ENCODE measurements around the gene ULK4. TPM values are rescaled to one million over a fixed set of nuclear protein-coding genes. Genes with fewer than 3 reads are reported as not detected.
"Not testable (repeated sequence)": the region's sequence is repeated elsewhere in the genome, so short reads cannot be mapped to it uniquely, and the experiment has no call there.

The ULK4 gene
- total RNA-seq, 1 donor from 2014 or later = 18.4 TPM

DNA sequence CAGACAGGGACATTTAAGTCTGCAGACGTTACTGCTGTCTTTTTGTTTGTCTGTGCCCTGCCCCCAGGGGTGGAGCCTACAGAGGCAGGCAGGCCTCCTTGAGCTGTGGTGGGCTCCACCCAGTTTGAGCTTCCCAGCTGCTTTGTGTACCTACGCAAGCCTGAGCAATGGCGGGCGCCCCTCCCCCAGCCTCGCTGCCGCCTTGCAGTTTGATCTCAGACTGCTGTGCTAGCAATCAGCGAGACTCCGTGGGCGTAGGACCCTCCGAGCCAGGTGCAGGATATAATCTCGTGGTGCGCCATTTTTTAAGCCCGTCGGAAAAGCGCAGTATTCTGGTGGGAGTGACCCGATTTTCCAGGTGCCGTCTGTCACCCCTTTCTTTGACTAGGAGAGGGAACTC lies 314.2 kb downstream of the ULK4 start:
- DNase-seq (ENCODE audit: low spot score) = not testable (repeated sequence)

- DNase-seq (ENCODE audit: low spot score) = no peak
Observed at GRCh38 chr3:41640076-41640475, 321.8 kb downstream of the ULK4 start.

DNA sequence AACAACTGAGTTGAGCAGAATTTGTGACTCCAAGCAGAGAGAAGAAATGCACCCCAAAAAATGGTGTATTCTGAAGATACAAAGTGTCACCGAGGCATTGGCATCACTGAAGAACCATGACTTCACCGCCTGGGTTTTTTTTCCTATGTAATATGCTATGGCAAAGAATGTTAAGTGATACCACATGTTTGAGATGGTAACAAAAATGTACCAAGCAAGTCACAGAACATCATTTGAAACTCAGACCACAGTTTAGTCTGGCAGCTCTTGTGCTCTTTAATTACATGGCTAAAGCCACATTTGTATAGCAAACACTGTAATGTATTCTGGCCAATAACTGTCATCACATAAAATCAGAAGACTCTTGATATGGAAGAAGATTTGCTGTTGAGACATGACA lies 323.5 kb downstream of the ULK4 start:
- DNase-seq (ENCODE audit: low spot score) = no peak

DNA sequence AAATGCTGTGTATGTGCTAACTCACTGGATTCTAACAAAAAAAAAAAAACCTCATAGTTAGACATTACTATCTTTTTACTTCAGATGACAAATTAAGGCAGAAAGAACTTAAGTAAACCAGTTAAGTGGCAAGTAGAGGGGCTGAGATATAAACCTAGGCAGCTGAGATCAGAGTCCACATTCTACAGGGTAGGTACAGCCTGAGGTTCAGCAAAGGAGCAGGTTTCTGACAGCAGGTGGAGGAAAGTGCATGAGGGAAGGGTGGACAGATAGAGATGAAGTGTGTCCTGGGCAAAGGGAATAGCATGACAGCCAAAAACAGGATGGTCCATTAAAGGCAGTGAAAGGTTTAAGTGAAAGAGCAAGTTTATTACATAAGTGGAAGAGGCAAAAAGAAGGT lies 329.2 kb downstream of the ULK4 start:
- no peak for DNase-seq (ENCODE audit: low spot score)

GRCh38 chr3:41630708-41631107 lies 331.2 kb downstream of the ULK4 start:
- no peak for DNase-seq (ENCODE audit: low spot score)

- no peak for DNase-seq (ENCODE audit: low spot score)
Observed at GRCh38 chr3:41629986-41630385, 331.9 kb downstream of the ULK4 start.

- no peak for DNase-seq (ENCODE audit: low spot score)
Observed at GRCh38 chr3:41629072-41629471, 332.8 kb downstream of the ULK4 start.

GRCh38 chr3:41627477-41628087 lies 334.3 kb downstream of the ULK4 start:
- DNase-seq (ENCODE audit: low spot score) = no peak

- no peak for DNase-seq (ENCODE audit: low spot score)
Observed at GRCh38 chr3:41612853-41613252, 349.1 kb downstream of the ULK4 start.

GRCh38 chr3:41611008-41611407 lies 350.9 kb downstream of the ULK4 start:
- no peak for DNase-seq (ENCODE audit: low spot score)

- no peak for DNase-seq (ENCODE audit: low spot score)
Observed at GRCh38 chr3:41608347-41608746, 353.6 kb downstream of the ULK4 start.

DNA sequence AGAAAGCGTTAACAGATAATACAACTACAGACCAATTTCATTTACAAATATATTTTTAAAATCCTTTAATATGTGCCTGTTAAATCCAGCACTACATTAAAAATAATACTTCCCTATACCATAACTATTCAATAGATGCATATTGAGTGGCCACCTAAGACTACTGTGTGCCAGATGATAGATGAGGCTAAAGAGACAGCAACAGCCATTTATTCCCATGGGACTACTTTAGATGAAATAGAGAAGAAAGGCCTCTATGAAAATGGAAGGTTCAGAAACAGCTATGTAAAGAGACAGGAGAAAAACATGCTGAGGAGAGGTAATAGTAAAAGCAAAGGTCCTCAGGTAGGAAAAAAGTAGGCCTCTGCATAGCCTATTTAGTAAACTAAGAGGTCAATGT lies 358.1 kb downstream of the ULK4 start:
- DNase-seq (ENCODE audit: low spot score) = no peak

DNA sequence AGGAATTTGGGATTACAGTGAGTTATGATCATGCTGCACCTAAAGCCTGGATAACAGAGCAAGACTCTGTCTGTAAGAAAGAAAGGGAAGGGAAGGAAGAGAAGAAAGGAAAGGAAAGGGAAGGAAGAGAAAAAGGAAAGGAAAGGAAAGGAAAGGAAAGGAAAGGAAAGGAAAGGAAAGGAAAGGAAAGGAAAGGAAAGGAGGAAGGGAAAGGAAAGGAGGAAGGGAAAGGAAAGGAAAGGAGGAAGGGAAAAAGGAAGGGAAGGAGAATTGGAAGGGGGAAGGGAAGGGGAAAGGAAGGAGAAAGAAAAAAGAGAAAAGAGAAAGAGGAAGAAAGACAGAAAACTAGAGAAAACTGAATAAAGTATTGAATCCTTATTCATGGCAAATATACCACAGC lies 359.8 kb downstream of the ULK4 start:
- DNase-seq (ENCODE audit: low spot score) = no peak

DNA sequence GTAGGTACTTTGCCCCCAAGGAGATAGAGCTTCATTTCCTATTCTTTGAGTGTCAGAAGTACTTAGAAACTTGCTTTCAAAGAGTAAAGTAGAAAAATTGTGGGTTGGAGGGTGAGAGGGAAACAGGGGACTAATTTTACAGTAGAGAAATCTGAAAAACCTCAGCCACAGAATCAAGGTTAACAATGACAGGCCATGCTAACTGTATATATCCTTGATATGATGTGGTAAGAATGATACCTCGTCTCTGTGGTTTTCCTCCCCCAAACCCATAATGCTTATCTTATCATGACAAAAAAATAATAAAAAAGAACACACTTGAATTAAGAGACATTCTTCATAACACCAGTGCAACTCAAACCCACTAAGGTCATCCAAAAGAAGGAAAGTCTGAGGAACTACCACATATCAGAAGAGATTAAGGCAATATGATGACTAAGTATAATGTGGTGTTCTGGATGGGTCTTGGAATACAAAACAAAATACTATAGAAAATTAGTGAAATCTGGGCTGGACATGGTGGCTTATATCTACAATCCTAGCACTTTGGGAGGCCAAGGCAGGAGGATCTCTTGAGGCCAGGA lies 360.4 kb downstream of the ULK4 start:
- DNase-seq (ENCODE audit: low spot score) = no peak

DNA sequence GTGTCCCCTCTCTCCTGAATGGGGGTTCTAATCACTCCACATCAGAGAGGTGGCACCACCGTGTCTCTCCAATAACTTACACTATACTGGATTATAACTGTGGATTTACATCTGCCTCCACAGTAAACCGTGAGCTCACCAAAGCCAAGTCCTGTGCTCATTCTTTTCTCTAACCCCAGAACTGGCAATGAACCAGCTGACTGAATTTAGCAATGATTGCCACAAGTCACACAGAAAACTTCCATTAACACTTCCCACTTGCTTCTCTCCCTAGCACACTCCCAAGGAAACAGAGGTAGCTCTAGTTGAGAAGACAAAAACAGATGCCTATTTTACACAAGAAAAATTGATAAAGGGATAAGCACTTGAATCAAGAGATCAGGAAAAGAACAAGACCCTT lies 361.3 kb downstream of the ULK4 start:
- no peak for DNase-seq (ENCODE audit: low spot score)

DNA sequence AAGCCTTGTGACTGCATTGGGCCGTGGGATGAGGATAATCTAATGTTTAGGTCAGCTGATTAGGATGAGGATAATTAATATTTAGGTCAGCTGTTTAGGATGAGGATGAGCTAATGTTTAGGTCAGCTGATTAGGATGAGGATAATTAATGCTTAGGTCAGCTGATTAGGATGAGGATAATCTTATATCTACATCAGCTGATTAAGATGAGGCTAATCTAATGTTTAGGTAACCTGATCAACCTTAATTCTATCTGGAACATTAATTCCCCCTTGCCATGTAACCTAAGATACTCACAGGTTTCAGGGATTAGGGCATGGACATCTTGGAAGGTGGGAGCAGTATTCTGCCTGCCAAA lies 362.8 kb downstream of the ULK4 start:
- no peak for DNase-seq (ENCODE audit: low spot score)

GRCh38 chr3:41598402-41599126 lies 363.3 kb downstream of the ULK4 start:
- DNase-seq (ENCODE audit: low spot score) = no peak

GRCh38 chr3:41593774-41594173 lies 368.1 kb downstream of the ULK4 start:
- DNase-seq (ENCODE audit: low spot score) = no peak

- no peak for DNase-seq (ENCODE audit: low spot score)
Observed at GRCh38 chr3:41592753-41593510, 369.0 kb downstream of the ULK4 start.

DNA sequence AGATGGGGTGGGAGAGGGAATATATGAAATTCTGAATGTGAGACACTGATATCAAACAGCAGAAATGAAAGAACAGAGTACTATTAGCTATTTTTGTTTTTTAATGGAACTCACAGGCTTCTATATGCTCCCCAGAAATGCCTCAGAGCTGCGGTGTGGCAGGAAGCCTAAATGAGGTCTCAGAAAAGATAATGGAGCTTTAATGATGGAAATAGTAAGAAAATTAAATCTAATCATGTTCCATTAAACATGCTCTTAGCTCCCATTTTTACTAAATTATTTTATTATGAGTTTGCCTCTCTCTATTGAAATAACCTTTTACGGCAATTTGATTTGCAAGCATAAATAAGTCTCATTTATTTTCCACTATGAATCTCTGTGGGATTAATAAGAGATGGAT lies 378.9 kb downstream of the ULK4 start:
- DNase-seq (ENCODE audit: low spot score) = no peak

DNA sequence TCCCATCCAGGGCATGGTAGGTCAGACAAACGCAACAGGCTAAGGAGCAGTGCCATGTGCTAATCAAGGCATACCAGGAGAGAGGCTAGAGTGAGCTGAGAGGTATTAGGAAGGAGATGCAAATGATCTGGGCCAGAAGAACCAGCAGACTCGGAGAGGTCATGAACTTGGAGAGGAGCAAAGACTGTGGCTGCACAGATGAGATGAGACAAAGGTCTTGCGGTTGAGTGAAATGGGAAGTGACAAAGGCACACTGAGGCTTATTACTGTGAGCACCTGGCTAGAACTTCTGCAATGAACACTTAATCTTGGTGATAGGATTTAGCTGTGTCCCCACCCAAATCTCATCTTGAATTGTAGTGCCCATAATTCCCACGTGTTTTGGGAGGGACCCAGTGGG lies 380.2 kb downstream of the ULK4 start:
- no peak for DNase-seq (ENCODE audit: low spot score)

DNA sequence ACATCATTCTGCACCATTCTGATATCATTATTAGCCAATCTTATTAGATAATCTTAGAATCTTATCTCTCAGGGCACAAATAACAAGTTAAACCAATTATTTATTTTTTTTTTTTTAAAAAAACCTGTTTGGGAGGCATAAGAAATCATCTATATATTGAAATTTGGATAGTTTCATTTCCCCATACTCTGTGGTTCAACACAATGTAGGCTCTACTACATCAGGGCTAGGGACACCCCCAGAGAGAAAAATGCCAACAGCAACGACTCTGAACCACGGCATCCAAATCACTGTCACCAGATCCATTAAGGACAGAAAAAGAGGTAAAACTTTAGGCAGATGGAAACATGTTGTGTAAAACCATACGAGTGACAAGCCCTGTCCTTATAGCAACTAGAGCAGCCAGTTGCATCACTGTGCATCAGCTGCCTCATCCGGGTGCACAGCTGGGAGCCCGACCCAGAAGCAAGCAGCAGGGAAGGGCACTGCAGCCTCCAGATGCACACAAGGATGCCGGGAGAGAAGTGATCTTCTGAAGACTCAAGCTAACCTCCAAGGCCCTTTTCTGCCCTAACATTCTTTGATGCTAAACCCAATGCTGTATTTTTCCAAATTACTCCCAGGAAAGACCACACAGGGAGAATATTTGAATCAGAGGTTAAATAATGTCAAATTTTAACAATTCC lies 381.5 kb downstream of the ULK4 start:
- DNase-seq (ENCODE audit: low spot score) = no peak
